ENCODE measurements around the gene TBL3.

- TF ChIP-seq, protein P1, sequence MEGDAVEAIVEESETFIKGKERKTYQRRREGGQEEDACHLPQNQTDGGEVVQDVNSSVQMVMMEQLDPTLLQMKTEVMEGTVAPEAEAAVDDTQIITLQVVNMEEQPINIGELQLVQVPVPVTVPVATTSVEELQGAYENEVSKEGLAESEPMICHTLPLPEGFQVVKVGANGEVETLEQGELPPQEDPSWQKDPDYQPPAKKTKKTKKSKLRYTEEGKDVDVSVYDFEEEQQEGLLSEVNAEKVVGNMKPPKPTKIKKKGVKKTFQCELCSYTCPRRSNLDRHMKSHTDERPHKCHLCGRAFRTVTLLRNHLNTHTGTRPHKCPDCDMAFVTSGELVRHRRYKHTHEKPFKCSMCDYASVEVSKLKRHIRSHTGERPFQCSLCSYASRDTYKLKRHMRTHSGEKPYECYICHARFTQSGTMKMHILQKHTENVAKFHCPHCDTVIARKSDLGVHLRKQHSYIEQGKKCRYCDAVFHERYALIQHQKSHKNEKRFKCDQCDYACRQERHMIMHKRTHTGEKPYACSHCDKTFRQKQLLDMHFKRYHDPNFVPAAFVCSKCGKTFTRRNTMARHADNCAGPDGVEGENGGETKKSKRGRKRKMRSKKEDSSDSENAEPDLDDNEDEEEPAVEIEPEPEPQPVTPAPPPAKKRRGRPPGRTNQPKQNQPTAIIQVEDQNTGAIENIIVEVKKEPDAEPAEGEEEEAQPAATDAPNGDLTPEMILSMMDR (conservative IDR thresholded peaks at IDR 0.05; ENCODE audit: low read length): no peak
- no peak for TF ChIP-seq EZH2phosphoT487 (IDR thresholded peaks at IDR 0.05; ENCODE audit: borderline replicate concordance, low read depth, low read length)
Measured at GRCh38 chr16:1977875-1978268, 6.0 kb downstream of the TBL3 start.
